IMR-90 (cell line): Measurements from ENCODE around the gene TMEM145. TPM values are rescaled to one million over a fixed set of nuclear protein-coding genes. Genes with fewer than 3 reads are reported as not detected.

ENCODE experiments used
- CEBPB ChIP-seq: IDR thresholded peaks from 2 replicates; pipeline ENCODE4 v1.6.1; 2012; ENCODE audit warnings: low read depth, low read length, improper control_type of control experiment
- MAZ ChIP-seq: IDR thresholded peaks from 2 replicates; pipeline ENCODE4 v1.6.1; 2012; ENCODE audit warnings: low read depth, mild to moderate bottlenecking, low read length, improper control_type of control experiment, moderate library complexity, borderline replicate concordance
- NFE2L2 ChIP-seq: fragments of 150-350 bp; IDR thresholded peaks from 2 replicates; pipeline ENCODE4 v1.6.1; 2016; ENCODE audit warnings: low read depth, mild to moderate bottlenecking, low read length
- POLR2A ChIP-seq: IDR thresholded peaks from 2 replicates; pipeline ENCODE4 v1.6.1; 2012; ENCODE audit warnings: mild to moderate bottlenecking, low read depth, low read length
- RAD21 ChIP-seq: IDR thresholded peaks from 2 replicates; pipeline ENCODE4 v1.6.1; 2012; ENCODE audit warnings: low read length, improper control_type of control experiment
- RFX5 ChIP-seq: IDR thresholded peaks from 2 replicates; pipeline ENCODE4 v1.8.0; 2012; ENCODE audit warnings: low read depth, mild to moderate bottlenecking, low read length, moderate library complexity
- polyA plus RNA-seq, 3 experiments: library from polyadenylated mRNA; depleted of rRNA; stranded (reverse); fragments of >200 nt; gene quantifications; 2 replicates each; pipeline ENCODE4 v1.2.3, GENCODE V29; 2012; ENCODE audit warnings: low replicate concordance in 1 of 3
- total RNA-seq: library from RNA; depleted of rRNA; stranded (reverse); fragments of >200 nt; gene quantifications from 2 replicates; pipeline ENCODE4 v1.2.3, GENCODE V29; 2012

TMEM145 gene
- total and polyA plus RNA-seq, 2 of the 4 experiments (the other 2 are of a cell fraction): under 0.01 to 0.41 TPM

DNA sequence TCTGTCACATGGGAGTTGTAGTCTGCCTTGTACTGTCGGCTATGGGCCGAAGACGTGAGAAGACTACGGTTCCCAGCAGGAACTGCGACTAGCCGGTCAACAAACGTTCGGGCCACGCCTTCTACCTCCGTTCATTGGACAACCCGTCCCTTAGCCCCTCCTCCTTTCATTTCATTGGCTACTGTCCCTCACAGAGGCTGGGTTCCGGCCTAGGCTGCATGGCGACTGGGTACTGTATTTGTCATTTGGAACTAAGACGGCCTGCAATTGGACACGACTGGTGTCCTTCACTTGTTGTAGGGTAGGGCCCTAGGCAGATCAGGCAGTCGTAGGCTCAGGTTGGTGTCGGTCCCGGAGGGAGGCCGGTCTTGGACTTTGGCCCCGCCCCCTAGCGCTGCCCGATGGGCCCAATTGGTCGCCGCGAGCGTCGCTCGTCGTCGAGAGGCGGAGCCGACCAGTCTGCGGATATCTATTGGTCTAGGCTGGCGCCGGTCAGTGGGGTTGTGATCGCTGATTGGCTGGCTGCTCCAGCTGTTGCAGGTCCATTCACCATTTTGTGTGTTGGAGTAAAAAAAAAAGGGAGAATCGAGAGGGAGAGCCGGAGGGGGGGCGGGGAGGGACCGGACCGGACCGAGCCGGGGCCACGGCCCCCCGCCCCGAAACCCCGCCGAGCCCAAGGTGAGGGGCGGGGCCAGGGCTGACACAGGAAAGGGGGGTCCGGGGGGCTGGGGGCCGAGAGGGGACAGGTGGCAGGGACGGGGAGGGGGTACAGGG lies 44.2 kb upstream of the TMEM145 start, which contains the start of gene CIC (continued):
- 0 out of 2 replicates have a peak, but pooled peaks have one; percentile 12 for TF ChIP-seq RFX5
- TF ChIP-seq POLR2A: no peak
- no peak for TF ChIP-seq CEBPB
- no peak for TF ChIP-seq NFE2L2
- TF ChIP-seq RAD21: no peak
- TF ChIP-seq MAZ: peak; percentile 23; the same call in 1 of the 2 replicates
